Psoas muscle (tissue), 8 donors: ENCODE results near the gene RNF41. TPM values are rescaled to one million over a fixed set of nuclear protein-coding genes. Genes with fewer than 3 reads are reported as not detected.

Experiments
- ATAC-seq, 4 donors: fragments of 200-7000 bp; cut with Tn5 transposase; one replicate each; pipeline ENCODE4 v1.9.1; 2020; ENCODE audit warnings: moderate library complexity in 3 of 4, mild to moderate bottlenecking in 2 of 4
- DNase-seq, 2 donors: peaks; one replicate each; pipeline ENCODE4 v3.0.0-alpha.2; 2020
- H3K27ac ChIP-seq: fragments of 200-600 bp; one replicate; pipeline ENCODE4 v1.8.0; 2022
- H3K27me3 ChIP-seq, 3 donors: fragments of 200-600 bp in 1 of 3; one replicate each; pipeline versions ENCODE4 v1.6.1 to v1.8.0; 2013 to 2022; ENCODE audit warnings: low read length in 2 of 3, mild to moderate bottlenecking in 2 of 3, moderate library complexity in 1 of 3; ENCODE audit not compliant: insufficient read depth in 3 of 3
- H3K36me3 ChIP-seq, 2 donors: fragments of 200-600 bp in 1 of 2; one replicate each; pipeline versions ENCODE4 v1.6.1 to v1.8.0; 2013 to 2022; ENCODE audit warnings: low read depth in 1 of 2, mild to moderate bottlenecking in 1 of 2, moderate library complexity in 1 of 2; ENCODE audit not compliant: insufficient read depth in 1 of 2
- H3K4me1 ChIP-seq: fragments of 200-600 bp; one replicate; pipeline ENCODE4 v1.8.0; 2022
- H3K4me3 ChIP-seq: fragments of 200-600 bp; one replicate; pipeline ENCODE4 v1.8.0; 2022; ENCODE audit warnings: mild to moderate bottlenecking
- H3K9me3 ChIP-seq: fragments of 200-600 bp; one replicate; pipeline ENCODE4 v1.8.0; 2022
- CTCF ChIP-seq: fragments of 200-600 bp; IDR thresholded peaks from one replicate; pipeline ENCODE4 v1.8.0; 2022; ENCODE audit warnings: antibody characterized with exemption
- WGBS, 3 donors: extraction: QIAGEN DNeasy Blood & Tissue Kit; methylation state at CpG; one replicate each; pipeline versions ENCODE4 v1.1.6 to v1.1.7; 2013; 5-methylcytosine and 5-hydroxymethylcytosine counted together
- intact Hi-C, 2 donors: fragments of 100-400 bp; cut with DNase I; formaldehyde crosslinking; loops; one replicate each; pipeline versions ENCODE4 v1.11.0 to v1.14.2; 2022
- polyA plus RNA-seq, 3 donors: library from polyadenylated mRNA; stranded (reverse); fragments of 200-250 nt; gene quantifications; one replicate each; pipeline ENCODE4 v1.2.3, GENCODE V29; 2013
- total RNA-seq, 4 donors: library from RNA; stranded (reverse); fragmentation: NEBNext Ultra II Directional in 2 of 4; extraction: Animal tissue kit (Norgen Biotek cat#: 25700) in 2 of 4; gene quantifications; one replicate each; pipeline versions ENCODE4 v1.2.1 to v1.2.4, GENCODE V29; 2021 to 2023
- donor health status: healthy with polysubstance abuse.
- donor health status: DM: no; HTN: no; CAD: no; lungs with moderate emphysema.
- donor health status: Bipolar disorder and iron deficiency.
- donor health status: healthy.
- donor health status: DM: yes; HTN: yes; CAD: no.
- donor health status: DM: no; HTN: no; CAD: no.
- donor health status: DM: no; HTN: no; CAD: no.
- donor health status: DM: yes; HTN: yes; CAD: no.

The RNF41 gene
- total and polyA plus RNA-seq, 7 donors, result 21.9 to 54.9 (median 28.1) TPM

GRCh38 chr12:56193025-56193578 lies 28.6 kb downstream of the RNF41 start:
- ATAC-seq (peak in 2 of 4 donors; percentile 38 to 42), DNase-seq (peak in 1 of 2 donors; percentile 25)
- no peak overlapping the region for H3K4me3 ChIP-seq
- H3K36me3 ChIP-seq, result peaks cover 0 to under 1% of the 10 kb centered on the region in 2 donors
- no peaks in the 10 kb centered on the region for H3K27me3 ChIP-seq
- H3K27ac ChIP-seq, result no peak overlapping the region
- intact Hi-C loops, result loop anchor here (1.0 to 5.0 kb wide), 3 partner anchors 31 to 274 kb away; partner anchors contain the start of genes ANKRD52 (in 1 of the 2), NABP2 (in 1 of the 2) and SPRYD4 (in 1 of the 2)
- peaks cover 5% of the 10 kb centered on the region for H3K4me1 ChIP-seq
- peak; percentile 77 for TF ChIP-seq CTCF
- H3K9me3 ChIP-seq, result no peaks in the 10 kb centered on the region
- 40 to 65% (median 58%) methylated on average over 1 of the region's 1 CpG for WGBS, 3 donors

DNA sequence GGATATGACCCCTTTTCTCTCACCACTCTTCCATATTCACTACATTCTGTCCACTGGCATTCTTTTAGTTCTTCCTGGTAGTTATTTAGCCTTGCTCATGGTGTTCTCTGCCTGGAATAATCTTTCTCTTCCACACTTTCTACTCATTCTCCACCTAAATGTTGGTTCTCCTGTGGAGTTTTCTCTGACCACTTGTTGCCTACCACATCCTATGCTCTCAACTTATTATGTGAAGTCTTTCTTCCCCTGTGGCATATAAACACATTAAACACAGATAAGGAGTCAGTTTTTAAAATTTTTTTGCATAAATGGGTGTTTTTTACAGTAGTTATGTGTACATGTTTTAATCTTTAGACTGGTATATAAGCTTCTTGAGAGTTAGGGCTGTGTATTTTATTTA lies 29.1 kb downstream of the RNF41 start:
- TF ChIP-seq CTCF, result no peak
- no peaks in the 10 kb centered on the region for H3K27me3 ChIP-seq
- H3K9me3 ChIP-seq, result no peaks in the 10 kb centered on the region
- peaks cover 0 to 6% of the 10 kb centered on the region in 2 donors for H3K36me3 ChIP-seq
- DNase-seq (no peak), ATAC-seq (no peak)
- H3K4me1 ChIP-seq, result peaks cover 10% of the 10 kb centered on the region
- H3K27ac ChIP-seq, result no peak overlapping the region
- intact Hi-C loops, result loop anchor here (5.0 kb wide), 2 partner anchors 65 to 275 kb away; partner anchors contain the start of genes ANKRD52 (in 1 of the 2) and SPRYD4 (in 1 of the 2)
- no peak overlapping the region for H3K4me3 ChIP-seq

GRCh38 chr12:56190695-56191155 lies 31.0 kb downstream of the RNF41 start:
- Histone ChIP-seq H3K27me3 (no peaks in the 10 kb centered on the region), H3K27ac (peak overlapping the region; percentile 91), H3K4me3 (peak overlapping the region; percentile 83), H3K36me3 (peaks cover 5 to 25% of the 10 kb centered on the region in 2 donors), H3K9me3 (no peaks in the 10 kb centered on the region), H3K4me1 (peaks cover 18% of the 10 kb centered on the region)
- intact Hi-C loops, result loop anchor here (5.0 kb wide), 2 partner anchors 67 to 277 kb away; partner anchors contain the start of genes ANKRD52 (in 1 of the 2) and SPRYD4 (in 1 of the 2)
- ATAC-seq (no peak), DNase-seq (no peak)
- WGBS, 3 donors, result 33 to 38% (median 34%) methylated on average over 9 of the region's 9 CpGs
- TF ChIP-seq CTCF, result no peak

GRCh38 chr12:56189918-56190694 lies 31.6 kb downstream of the RNF41 start:
- DNase-seq (peak; percentile 78 to 88), ATAC-seq (peak; percentile 58 to 74 (median 68))
- Histone ChIP-seq H3K27me3 (no peaks in the 10 kb centered on the region), H3K4me3 (peak overlapping the region; percentile 83), H3K4me1 (peaks cover 18% of the 10 kb centered on the region), H3K9me3 (no peaks in the 10 kb centered on the region), H3K27ac (peak overlapping the region; percentile 91), H3K36me3 (peaks cover 5 to 31% of the 10 kb centered on the region in 2 donors)
- WGBS, 3 donors, result 4 to 6% (median 5%) methylated on average over 42 of the region's 42 CpGs
- TF ChIP-seq CTCF, result no peak
- intact Hi-C loops, result loop anchor here (2.0 to 5.0 kb wide), 6 partner anchors 29 to 277 kb away; partner anchors contain the start of genes ANKRD52 (in 1 of the 2), MYL6B (in 1 of the 2), NABP2 (in 1 of the 2) and RNF41 (in 1 of the 2)
